K562 (cell line): ENCODE results near the gene ATP5PD. TPM values are rescaled to one million over a fixed set of nuclear protein-coding genes. Genes with fewer than 3 reads are reported as not detected.

Experiments
- ASH1L ChIP-seq: fragments of 450-650 bp; IDR thresholded peaks from 2 replicates; pipeline ENCODE4 v1.6.1; 2018; ENCODE audit warnings: borderline replicate concordance, mild to moderate bottlenecking, low read depth; ENCODE audit not compliant: partially characterized antibody
- BACH1 ChIP-seq: fragments of 200-800 bp; sonication (Bioruptor generic); IDR thresholded peaks from 2 replicates; pipeline ENCODE4 v1.6.1; 2016; ENCODE audit warnings: missing genetic modification characterization, missing compliant biosample characterization
- CBFA2T3 ChIP-seq: fragments of 450-650 bp; IDR thresholded peaks from 2 replicates; pipeline ENCODE4 v1.6.1; 2017
- DIDO1 ChIP-seq: fragments of 450-650 bp; IDR thresholded peaks from 2 replicates; pipeline ENCODE4 v1.6.1; 2016; ENCODE audit warnings: low read depth, missing biosample characterization, missing genetic modification characterization
- EGR1 ChIP-seq: fragments of 450-650 bp; conservative IDR thresholded peaks from 2 replicates; pipeline ENCODE4 v1.6.1; 2017; ENCODE audit warnings: mild to moderate bottlenecking
- ESRRB ChIP-seq: fragments of 250-450 bp; sonication (Bioruptor Pico); IDR thresholded peaks from 2 replicates; pipeline ENCODE4 v1.5.0; 2020; ENCODE audit warnings: mild to moderate bottlenecking, moderate library complexity, borderline replicate concordance
- ETS1 ChIP-seq: conservative IDR thresholded peaks from 2 replicates; pipeline ENCODE4 v1.6.1; 2011; ENCODE audit warnings: low read depth, mild to moderate bottlenecking, low read length; ENCODE audit not compliant: control insufficient read depth
- ETV6 ChIP-seq, 3 experiments: fragments of 150-350 bp in 1 of 3; sonication (generic) in 1 of 3; formaldehyde crosslinking in 1 of 3; IDR thresholded peaks; 2 replicates each; pipeline versions ENCODE4 v1.6.1 to v1.8.0; 2014 to 2022; ENCODE audit warnings: borderline replicate concordance in 2 of 3, low read depth in 2 of 3, antibody characterized with exemption in 1 of 3, low read length in 1 of 3, mild to moderate bottlenecking in 1 of 3, missing genetic modification reagents in 1 of 3
- HCFC1 ChIP-seq: IDR thresholded peaks from 2 replicates; pipeline ENCODE4 v1.6.1; 2012; ENCODE audit warnings: low read depth, low read length, improper control_type of control experiment
- HDGF ChIP-seq: fragments of 450-650 bp; IDR thresholded peaks from 2 replicates; pipeline ENCODE4 v1.6.1; 2016
- HLTF ChIP-seq: fragments of 450-650 bp; IDR thresholded peaks from 2 replicates; pipeline ENCODE4 v1.6.1; 2016
- HNRNPL ChIP-seq: fragments of 200-400 bp; formaldehyde crosslinking; IDR thresholded peaks from 2 replicates; pipeline ENCODE4 v1.6.1; 2017; ENCODE audit warnings: low read depth, mild to moderate bottlenecking, low read length
- KLF13 ChIP-seq: fragments of 450-650 bp; IDR thresholded peaks from 2 replicates; pipeline ENCODE4 v1.6.1; 2016; ENCODE audit warnings: missing genetic modification characterization, low read depth, mild to moderate bottlenecking, missing compliant biosample characterization, moderate library complexity, borderline replicate concordance
- KLF16 ChIP-seq: IDR thresholded peaks from 2 replicates; pipeline ENCODE4 v1.6.1; 2016; ENCODE audit warnings: antibody characterized with exemption
- MNT ChIP-seq, 2 experiments: fragments of 450-650 bp; conservative IDR thresholded peaks; 2 replicates each; pipeline ENCODE4 v1.6.1; 2017; ENCODE audit warnings: mild to moderate bottlenecking in 2 of 2, moderate library complexity in 2 of 2
- NCOA2 ChIP-seq, 2 experiments: fragments of 450-650 bp; IDR thresholded peaks; 2 replicates each; pipeline ENCODE4 v1.6.1; 2018; ENCODE audit warnings: mild to moderate bottlenecking in 2 of 2, moderate library complexity in 1 of 2; ENCODE audit not compliant: partially characterized antibody in 2 of 2
- NUFIP1 ChIP-seq: fragments of 450-650 bp; IDR thresholded peaks from 2 replicates; pipeline ENCODE4 v1.6.1; 2018; ENCODE audit not compliant: partially characterized antibody
- RBBP5 ChIP-seq: fragments of 200-600 bp; sonication (generic); IDR thresholded peaks from 2 replicates; pipeline ENCODE4 v1.6.1; 2012; ENCODE audit warnings: borderline replicate concordance, mild to moderate bottlenecking, low read length, control low read depth, inconsistent platforms; ENCODE audit not compliant: insufficient read depth, poor library complexity, severe bottlenecking
- RHOXF2B ChIP-seq: fragments of 250-450 bp; sonication (Bioruptor Pico); conservative IDR thresholded peaks from 2 replicates; pipeline ENCODE4 v1.5.1; 2021
- TAL1 ChIP-seq: fragments of 450-650 bp; IDR thresholded peaks from 2 replicates; pipeline ENCODE4 v1.6.1; 2016; ENCODE audit warnings: mild to moderate bottlenecking
- VEZF1 ChIP-seq: fragments of 200-800 bp; sonication (Bioruptor generic); IDR thresholded peaks from 2 replicates; pipeline ENCODE4 v1.6.1; 2017; ENCODE audit warnings: missing genetic modification characterization, missing compliant biosample characterization
- ZNF124 ChIP-seq: sonication (generic); formaldehyde crosslinking; IDR thresholded peaks from 2 replicates; pipeline ENCODE4 v1.8.1; 2022; ENCODE audit warnings: missing genetic modification reagents
- polyA plus RNA-seq, 8 experiments: library from polyadenylated mRNA; depleted of rRNA in 4 of 8; stranded (reverse) in 5 of 8; unstranded in 3 of 8; fragments of >200 nt; fragmentation: Nextera tagmentation in 2 of 8; fragmentation: Illumina TruSeq in 1 of 8; extraction: Ambion mirVana in 2 of 8; extraction: Trizol in 1 of 8; gene quantifications; 2 replicates each; pipeline versions ENCODE4 v1.2.1 to v1.2.3, GENCODE V29; 2011 to 2014; ENCODE audit warnings: inconsistent platforms in 1 of 8, missing spikeins in 1 of 8
- total RNA-seq, 7 experiments: library from RNA; depleted of rRNA in 6 of 7; stranded (reverse); fragments of >200 nt in 6 of 7; fragmentation: Illumina TruSeq in 2 of 7; extraction: Trizol in 2 of 7; gene quantifications; 2 replicates each; pipeline versions ENCODE4 v1.2.1 to v1.2.3, GENCODE V29; 2011 to 2021; ENCODE audit warnings: low replicate concordance in 1 of 7

Gene ATP5PD
- total and polyA plus RNA-seq, 9 of the 15 experiments (the other 6 are each of a cell fraction or from before 2014, with no cell fraction given): 271 to 828 (median 432) TPM

- no peak for TF ChIP-seq KLF13 (tag)
- TF ChIP-seq HNRNPL: no peak
- TF ChIP-seq HLTF: peak; percentile 77; the same call in 1 of the 2 replicates
- no peak for TF ChIP-seq ZNF124 (CRISPR knock-in tag)
- TF ChIP-seq KLF16: no peak
- peak; percentile 14; the same call in 1 of the 2 replicates for TF ChIP-seq TAL1
- TF ChIP-seq VEZF1 (CRISPR knock-in tag): no peak
- TF ChIP-seq ASH1L: no peak
- peak; percentile 69; the same call in 1 of the 2 replicates for TF ChIP-seq ETS1
- no peak for TF ChIP-seq RHOXF2B
- TF ChIP-seq EGR1: no peak
- TF ChIP-seq ESRRB (CRISPR knock-in tag): no peak
- no peak for TF ChIP-seq HCFC1
- peak; percentile 1; the same call in 1 of the 2 replicates for TF ChIP-seq CBFA2T3
- TF ChIP-seq ETV6 (IDR thresholded peaks at IDR 0.05; ENCODE audit: borderline replicate concordance in 1 of 2, low read depth in 2 of 2, low read length in 1 of 2): no peak
- TF ChIP-seq ETV6 (CRISPR knock-in tag; IDR thresholded peaks at IDR 0.05; ENCODE audit: borderline replicate concordance): no peak
- peak; percentile 45 to 74 for TF ChIP-seq MNT (conservative IDR thresholded peaks at IDR 0.05)
- TF ChIP-seq DIDO1: no peak
- no peak for TF ChIP-seq HDGF
- TF ChIP-seq RBBP5: peak; percentile 86
- TF ChIP-seq NUFIP1: peak; percentile 64
- TF ChIP-seq BACH1: no peak
- no peak for TF ChIP-seq NCOA2 (IDR thresholded peaks at IDR 0.05; ENCODE audit: partially characterized antibody in 2 of 2)
Observed at GRCh38 chr17:75034236-75034908, 12.4 kb downstream of the ATP5PD start (continued).
